CD4-positive, alpha-beta T cell treated with Interleukin-17A for 4 hours (primary cell): Measurements from ENCODE around the gene FOXC2.
A peak's percentile ranks its signal among the peaks of the same experiment; 100 is the strongest.

Source experiments
- DNase-seq: peaks from one replicate; pipeline ENCODE4 v3.0.0-alpha.2; 2020; ENCODE audit warnings: mixed read lengths

Gene FOXC2

GRCh38 chr16:86593913-86594620 is 27.4 kb downstream of the FOXC2 start:
- DNase-seq: no peak

- DNase-seq: no peak
These were observed 28.1 kb downstream of the FOXC2 start for GRCh38 chr16:86594721-86595120.

GRCh38 chr16:86595983-86596605 is 29.5 kb downstream of the FOXC2 start:
- no peak for DNase-seq

- DNase-seq: no peak
These were observed 30.7 kb downstream of the FOXC2 start for GRCh38 chr16:86597126-86597879.

- no peak for DNase-seq
These were observed 31.4 kb downstream of the FOXC2 start for GRCh38 chr16:86597880-86598606.

- no peak for DNase-seq
These were observed 32.3 kb downstream of the FOXC2 start for GRCh38 chr16:86598607-86599565.

GRCh38 chr16:86601356-86601755 is 34.7 kb downstream of the FOXC2 start:
- DNase-seq: no peak

GRCh38 chr16:86602521-86602920 is 35.9 kb downstream of the FOXC2 start:
- no peak for DNase-seq

- DNase-seq: peak; percentile 53
These were observed 38.0 kb downstream of the FOXC2 start for GRCh38 chr16:86604436-86605193.

- DNase-seq: no peak
These were observed 39.3 kb downstream of the FOXC2 start for GRCh38 chr16:86605950-86606349.

GRCh38 chr16:86608301-86608747 is 41.7 kb downstream of the FOXC2 start:
- no peak for DNase-seq

GRCh38 chr16:86609115-86609514 is 42.5 kb downstream of the FOXC2 start:
- no peak for DNase-seq

GRCh38 chr16:86609661-86610060 is 43.0 kb downstream of the FOXC2 start:
- no peak for DNase-seq

- DNase-seq: no peak
These were observed 44.3 kb downstream of the FOXC2 start for GRCh38 chr16:86610779-86611524.

- DNase-seq: no peak
These were observed 44.9 kb downstream of the FOXC2 start for GRCh38 chr16:86611525-86611855.

- DNase-seq: no peak
These were observed 45.3 kb downstream of the FOXC2 start for GRCh38 chr16:86611941-86612340.

- no peak for DNase-seq
These were observed 48.1 kb downstream of the FOXC2 start for GRCh38 chr16:86614699-86615098.

GRCh38 chr16:86616906-86617305 is 50.3 kb downstream of the FOXC2 start:
- DNase-seq: no peak

- DNase-seq: no peak
These were observed 52.0 kb downstream of the FOXC2 start for GRCh38 chr16:86618431-86619238.
